Measurements from ENCODE around the gene TMEM18.

GRCh38 chr2:658426-658825 lies 18.8 kb downstream of the TMEM18 start:
- TF ChIP-seq ERF (CRISPR knock-in tag; IDR thresholded peaks at IDR 0.05) (no peak), ZHX1 (conservative IDR thresholded peaks at IDR 0.05; ENCODE audit: low read length) (no peak), RFX5 (IDR thresholded peaks at IDR 0.05; ENCODE audit: low read depth, low read length) (no peak), KDM4B (IDR thresholded peaks at IDR 0.05; ENCODE audit: borderline replicate concordance in 2 of 2, low read depth in 1 of 2) (no peak), SOX6 (IDR thresholded peaks at IDR 0.05) (no peak), PHF20 (IDR thresholded peaks at IDR 0.05; ENCODE audit: partially characterized antibody) (no peak)
- TF ChIP-seq, protein P1, sequence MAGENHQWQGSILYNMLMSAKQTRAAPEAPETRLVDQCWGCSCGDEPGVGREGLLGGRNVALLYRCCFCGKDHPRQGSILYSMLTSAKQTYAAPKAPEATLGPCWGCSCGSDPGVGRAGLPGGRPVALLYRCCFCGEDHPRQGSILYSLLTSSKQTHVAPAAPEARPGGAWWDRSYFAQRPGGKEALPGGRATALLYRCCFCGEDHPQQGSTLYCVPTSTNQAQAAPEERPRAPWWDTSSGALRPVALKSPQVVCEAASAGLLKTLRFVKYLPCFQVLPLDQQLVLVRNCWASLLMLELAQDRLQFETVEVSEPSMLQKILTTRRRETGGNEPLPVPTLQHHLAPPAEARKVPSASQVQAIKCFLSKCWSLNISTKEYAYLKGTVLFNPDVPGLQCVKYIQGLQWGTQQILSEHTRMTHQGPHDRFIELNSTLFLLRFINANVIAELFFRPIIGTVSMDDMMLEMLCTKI (IDR thresholded peaks at IDR 0.05; ENCODE audit: partially characterized antibody) = no peak

Data from K562 (cell line).